Renal cortical epithelial cell (primary cell): ENCODE data around the gene SLC45A1. TPM values are rescaled to one million over a fixed set of nuclear protein-coding genes. Genes with fewer than 3 reads are reported as not detected.

Experiments used
- DNase-seq: peaks from one replicate; pipeline ENCODE4 v3.0.0-alpha.2; 2011; ENCODE audit warnings: low read depth
- total RNA-seq: library from RNA; depleted of rRNA; stranded (reverse); fragments of >200 nt; gene quantifications from 2 replicates; pipeline ENCODE4 v1.2.3, GENCODE V29; 2014

The SLC45A1 gene
- total RNA-seq, 1 donor from 2014 or later, result 2.0 TPM

DNA sequence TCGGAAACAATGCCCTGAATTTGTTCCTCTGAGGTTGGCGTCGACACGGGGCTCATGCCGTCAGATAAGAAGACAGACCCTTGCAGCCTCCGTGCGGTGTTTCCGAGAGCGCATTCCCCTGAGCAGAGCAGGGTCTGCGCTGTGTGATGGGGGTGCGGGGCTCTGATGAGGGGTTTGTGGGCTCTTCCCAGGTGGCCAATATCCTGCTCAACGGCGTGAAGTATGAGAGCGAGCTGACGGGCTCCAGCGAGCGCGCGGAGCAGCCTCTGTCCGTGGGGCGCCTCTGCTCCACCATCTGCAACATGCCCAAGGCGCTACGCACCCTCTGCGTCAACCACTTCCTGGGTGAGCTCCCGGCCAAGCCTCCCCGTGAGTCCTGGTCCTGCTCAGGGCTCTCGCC lies 17.3 kb downstream of the SLC45A1 start:
- no peak for DNase-seq

- no peak for DNase-seq
Observed at GRCh38 chr1:8337776-8338525, 20.0 kb downstream of the SLC45A1 start.

DNA sequence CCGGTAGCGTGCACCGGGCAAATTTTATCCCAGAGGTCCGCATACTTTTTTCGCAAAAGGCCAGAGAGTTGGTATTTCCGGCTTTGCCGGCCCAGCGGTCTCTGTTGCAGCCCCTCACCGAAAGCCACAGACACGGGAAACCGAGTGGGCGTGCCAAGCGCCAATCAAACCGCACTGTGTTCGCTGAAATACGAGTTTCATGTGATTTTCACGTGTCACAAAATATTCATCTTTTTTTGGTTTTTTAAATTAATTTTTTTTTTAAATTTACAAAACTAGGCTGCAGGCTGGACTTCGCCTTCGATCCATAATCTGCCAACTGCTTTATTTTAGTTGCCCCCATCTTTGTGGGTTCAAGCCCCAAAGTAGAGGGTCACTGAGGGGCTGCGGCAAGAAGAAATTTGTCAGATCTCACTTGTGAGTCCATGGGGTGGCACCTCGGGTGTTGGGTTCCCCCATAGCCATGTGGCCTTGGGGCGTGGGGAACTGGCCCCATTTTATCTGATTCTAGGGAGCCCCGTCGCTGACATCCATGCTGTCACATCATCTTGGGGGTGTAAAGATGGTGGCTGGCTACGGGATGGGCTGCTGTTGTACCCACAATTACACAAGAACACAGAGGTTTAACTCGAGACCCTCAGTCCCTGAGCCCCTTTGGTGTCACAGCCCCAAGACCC lies 20.8 kb downstream of the SLC45A1 start:
- DNase-seq, result no peak

DNA sequence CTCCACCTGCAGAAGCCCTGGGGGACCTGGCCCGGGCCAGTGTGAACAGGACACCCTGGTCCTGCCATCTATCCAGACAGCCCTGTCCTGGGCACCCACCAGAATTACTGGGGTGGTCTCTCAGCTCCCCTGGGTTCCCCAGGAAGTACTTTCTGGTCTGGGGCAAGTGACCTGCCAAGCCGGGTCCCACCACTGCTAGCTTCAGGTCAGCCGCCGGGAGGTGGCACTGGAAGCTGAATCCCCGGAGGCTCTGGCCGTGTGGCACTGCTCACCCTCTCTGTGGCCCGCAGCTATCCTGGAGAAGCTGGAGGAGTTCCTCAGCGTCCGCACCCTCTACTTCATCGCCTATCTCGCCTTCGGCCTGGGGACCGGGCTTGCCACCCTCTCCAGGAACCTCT lies 21.3 kb downstream of the SLC45A1 start:
- DNase-seq, result no peak

GRCh38 chr1:8340448-8340847 lies 22.5 kb downstream of the SLC45A1 start:
- no peak for DNase-seq

GRCh38 chr1:8342325-8342724 lies 24.4 kb downstream of the SLC45A1 start:
- no peak for DNase-seq

DNA sequence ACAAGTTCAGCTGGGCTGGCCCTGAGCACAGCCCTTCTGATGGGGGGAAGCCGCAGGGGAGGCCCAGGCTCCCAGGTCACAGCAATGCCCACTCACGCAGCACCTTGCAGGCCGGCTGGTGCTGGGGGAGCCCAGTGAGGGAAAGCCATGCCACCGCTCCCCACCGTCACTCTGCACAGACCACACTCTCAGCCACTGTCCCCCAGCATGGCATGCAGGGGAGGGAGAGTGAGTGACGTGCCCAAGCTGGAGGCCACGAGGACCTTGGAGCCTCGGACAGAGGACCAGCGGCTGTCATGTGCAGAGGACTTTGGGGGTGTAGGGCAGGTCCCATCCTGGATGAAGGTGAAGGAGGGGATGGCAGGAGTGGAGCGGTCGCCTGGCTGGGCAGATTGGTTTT lies 25.1 kb downstream of the SLC45A1 start:
- DNase-seq, result no peak

DNA sequence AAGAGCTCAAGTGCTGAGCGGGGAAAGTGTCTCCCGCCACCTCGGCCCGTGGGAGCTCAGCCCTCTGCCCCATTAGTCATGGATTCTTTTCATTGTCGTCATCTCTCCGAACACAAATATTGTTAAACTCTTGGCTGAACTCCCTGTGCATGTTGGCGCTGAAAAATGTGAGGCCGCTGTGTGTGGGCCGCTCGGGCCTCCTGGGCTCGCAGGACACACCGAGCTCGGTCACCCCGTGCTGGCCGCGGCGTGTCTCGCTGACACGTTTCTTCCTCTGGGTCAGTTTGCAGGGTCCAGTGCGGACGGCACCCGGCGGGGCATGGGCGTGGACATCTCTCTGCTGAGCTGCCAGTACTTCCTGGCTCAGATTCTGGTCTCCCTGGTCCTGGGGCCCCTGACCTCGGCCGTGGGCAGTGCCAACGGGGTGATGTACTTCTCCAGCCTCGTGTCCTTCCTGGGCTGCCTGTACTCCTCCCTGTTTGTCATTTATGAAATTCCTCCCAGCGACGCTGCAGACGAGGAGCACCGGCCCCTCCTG lies 25.6 kb downstream of the SLC45A1 start:
- DNase-seq, result peak; percentile 92

DNA sequence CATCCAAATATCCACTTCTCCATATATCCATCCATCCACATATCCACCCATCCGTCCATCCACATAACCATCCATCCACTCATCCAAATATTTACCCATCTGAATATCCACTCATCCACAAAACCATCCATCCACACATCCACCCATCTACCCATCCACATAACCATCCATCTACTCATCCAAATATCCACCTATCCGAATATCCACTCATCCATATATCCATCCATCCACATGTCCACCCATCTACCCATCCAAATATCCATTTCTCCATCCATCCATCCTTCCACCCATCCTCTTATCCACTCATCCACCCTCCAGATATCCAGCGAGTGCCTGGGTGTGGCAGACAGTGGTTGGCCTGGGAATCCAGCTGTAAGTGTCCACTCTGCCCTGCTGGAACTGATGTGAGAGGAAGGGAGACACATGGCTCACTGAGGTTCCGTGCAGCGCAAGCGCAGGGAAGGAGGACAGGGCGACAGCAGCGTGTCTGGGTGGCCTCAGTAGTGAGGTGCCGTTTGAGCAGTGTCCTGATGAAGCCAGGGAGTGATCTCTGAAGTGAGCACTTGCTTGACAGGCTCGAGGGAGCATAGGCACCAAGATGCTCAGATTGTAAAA lies 27.1 kb downstream of the SLC45A1 start:
- DNase-seq, result no peak

DNA sequence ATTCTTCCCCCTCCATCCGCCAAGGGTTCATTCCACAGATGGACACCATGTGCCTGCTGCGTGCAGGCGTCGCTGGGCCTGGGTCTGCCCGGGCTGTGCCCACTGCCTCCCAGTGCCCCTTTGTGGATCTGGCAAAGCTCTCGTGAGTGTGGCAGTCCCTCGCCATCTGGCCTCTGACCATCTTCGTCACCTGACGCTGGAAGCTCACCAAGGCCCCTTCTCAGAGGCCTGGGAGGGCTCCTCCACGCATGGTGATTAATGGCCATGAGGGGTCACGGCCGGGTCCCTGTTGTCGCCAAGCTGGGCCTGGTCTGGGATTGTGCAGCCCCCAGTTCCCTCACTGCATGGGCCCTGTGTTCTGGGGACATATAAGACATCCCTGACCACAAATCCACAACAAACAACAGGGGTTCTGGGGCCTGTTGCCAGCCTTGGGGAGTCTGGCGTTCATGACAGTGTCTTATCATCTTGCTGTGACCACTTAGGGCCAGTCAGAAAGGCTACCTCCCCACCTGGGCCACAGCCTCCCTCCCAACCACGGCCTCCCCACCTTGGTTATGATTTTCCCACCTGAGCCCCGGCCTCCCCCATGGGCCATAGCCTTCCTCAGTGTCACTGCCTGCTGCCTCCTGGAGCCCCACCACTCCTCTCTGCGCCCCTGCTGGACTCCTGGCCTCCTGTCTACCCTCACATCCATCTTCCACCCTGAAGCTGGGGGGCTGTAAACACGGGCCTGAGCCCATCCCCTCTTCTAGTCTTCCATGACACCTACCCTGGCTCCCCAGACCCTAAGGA lies 27.9 kb downstream of the SLC45A1 start:
- no peak for DNase-seq

- DNase-seq, result no peak
Observed at GRCh38 chr1:8347635-8348034, 29.7 kb downstream of the SLC45A1 start.

DNA sequence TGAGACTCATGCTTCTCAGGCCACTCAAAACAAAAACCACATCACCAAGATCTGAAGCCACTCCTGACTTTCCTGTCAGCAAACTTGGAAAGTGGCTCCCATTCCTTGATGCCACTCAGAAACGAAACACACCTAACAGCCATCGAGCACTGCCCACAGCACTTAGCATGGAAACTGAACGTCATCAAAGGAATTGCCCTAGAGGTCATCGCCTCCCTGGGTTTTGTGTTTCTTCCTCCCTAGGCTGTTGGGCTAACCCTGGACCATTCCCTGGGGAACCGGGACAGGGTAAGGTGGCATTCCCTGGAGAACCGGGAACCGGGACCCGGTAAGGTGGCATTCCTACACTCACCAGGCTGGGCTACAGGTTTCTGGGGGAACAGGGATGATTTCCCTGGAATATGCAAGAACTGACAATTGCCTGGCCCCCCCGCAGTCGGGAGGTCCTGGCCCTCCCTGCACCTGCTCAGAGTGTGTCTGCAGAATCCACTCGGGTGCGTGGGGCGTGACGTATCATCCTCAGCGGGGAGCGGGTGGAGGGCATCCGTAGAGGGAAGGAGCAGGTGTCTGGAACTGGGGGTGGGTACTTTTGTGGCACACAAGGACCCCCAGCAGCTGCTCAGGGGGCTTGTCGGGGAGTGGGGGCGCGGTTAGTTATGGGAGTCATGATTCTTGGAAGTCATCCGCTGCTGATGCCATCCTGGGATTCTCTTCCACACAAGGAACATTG lies 30.3 kb downstream of the SLC45A1 start:
- no peak for DNase-seq

DNA sequence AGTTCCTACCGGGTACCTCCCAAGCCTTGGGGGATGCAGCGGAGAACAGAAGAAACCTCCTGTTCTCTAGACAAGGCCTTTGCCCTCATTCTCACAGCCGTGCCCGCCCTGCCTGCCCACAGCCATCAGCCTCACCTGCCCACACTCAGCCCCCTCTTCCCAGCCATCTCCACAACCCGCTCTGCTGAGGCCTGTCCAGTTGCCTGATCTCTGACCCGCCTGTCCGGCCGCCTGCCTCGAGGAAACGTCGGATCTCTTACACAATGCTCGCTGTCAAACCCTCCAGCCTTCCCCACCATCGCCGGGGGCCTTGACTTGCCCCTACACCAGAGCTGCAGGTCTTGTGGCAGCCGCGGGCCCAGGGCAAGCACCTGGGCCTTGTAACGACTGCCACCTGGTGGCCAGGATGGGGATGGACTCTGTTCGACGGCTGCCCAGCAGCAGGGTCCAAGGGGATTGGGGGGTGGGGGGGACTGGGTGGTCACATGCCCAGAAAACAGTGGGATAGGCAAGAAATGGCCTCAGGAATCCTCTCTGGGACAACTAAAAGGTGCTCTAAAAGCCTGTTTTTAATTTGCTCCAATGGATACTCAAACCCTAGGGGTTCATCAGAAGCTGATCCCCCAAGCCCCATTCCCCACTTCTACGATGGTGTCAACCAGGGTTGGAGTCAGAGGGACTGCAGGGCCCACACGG lies 31.0 kb downstream of the SLC45A1 start:
- DNase-seq, result peak; percentile 30

DNA sequence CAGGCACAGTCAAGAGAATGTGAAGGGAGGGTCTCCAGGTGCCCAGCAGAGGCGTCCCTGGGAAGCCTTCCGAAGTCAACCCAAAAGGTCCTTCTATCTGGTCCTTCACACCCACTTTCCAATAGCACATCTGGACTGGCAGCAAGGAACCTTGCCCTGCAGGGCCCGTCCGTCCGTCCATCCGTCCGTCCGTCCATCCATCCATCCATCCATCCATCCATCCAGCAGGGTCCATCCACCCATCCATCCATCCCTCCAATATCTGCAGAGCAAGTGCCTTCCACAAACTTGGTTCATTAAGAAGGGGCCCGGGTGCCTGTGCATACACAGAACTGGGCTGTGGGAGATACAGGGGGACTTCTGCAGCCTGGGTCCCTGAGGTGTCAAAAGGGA lies 31.6 kb downstream of the SLC45A1 start:
- no peak for DNase-seq

DNA sequence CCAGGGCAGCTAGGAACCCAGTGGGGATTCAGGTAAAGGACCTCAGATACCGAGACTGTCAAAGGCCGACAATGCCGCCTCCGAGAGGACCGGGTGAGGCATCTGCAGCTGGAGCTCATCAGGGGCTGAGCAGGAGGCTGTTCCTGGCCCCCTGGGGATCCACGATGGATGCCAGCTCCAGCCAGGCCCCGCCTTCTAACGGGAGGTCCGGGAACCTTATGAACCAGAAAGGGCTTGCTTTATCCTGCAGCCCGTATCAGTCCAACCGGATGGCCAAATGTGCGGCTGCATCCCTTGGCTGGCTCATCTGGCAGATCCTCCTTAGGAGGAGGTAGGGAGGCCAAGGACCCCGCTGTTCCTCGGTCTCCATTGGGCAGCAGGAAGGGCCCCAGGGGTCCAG lies 32.0 kb downstream of the SLC45A1 start:
- DNase-seq, result no peak

DNA sequence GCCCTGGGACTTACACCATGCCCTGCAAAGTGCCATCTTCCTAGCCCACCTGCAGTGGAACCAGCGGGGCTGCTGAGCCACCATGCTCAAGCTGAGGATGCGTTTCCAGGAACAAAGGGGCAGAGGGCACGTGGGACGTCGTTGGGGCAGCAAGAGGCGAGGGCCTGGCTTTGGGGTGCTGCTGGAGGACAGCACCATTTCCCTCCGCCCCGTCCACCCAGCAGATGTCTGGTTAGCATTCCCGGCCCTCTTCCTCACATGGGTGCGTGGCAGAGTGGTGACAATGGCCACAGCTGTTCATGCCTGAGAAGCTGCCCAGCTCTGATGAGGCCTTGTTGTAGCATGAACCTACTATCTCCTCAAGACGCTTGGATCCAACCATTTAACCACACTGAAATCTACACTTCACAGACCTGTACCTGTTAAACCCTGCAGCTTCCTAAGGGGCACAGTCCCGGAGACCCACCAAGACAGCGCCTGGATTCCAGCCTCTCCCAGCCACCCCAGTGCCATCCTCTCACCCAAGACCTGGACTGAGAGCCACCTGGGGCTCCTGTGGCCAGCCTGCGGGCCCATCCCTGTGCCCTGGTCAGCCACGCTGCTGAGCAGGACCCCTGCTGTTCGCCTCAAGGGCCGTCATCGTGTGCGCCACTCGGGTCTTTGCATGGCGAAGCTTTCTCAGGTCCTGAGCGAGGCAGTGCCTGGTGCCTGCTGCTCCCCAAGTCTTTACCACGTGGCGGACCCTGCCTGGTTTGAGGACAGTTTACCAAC lies 33.2 kb downstream of the SLC45A1 start:
- no peak for DNase-seq

GRCh38 chr1:8351693-8352470 lies 34.0 kb downstream of the SLC45A1 start:
- DNase-seq, result no peak

DNA sequence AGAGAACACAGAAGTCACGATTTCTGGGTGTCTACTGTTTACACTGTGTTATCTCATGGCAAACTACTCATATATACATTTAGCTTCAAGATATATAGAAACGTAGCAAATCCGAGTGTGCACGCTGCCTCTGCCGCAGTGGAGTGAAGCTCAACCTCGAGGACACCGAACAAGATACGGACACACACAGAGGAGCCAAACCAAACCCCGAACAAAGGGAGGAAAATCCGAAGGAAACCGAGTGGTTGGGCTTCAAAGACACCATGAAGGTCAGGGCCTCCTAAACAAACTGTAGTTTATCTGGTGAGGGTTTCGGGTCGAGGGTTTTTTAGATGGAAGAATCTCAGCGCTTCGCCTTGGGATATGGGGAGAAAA lies 34.5 kb downstream of the SLC45A1 start:
- no peak for DNase-seq
